GM19351 (cell line): Measurements from ENCODE around the gene BBC3.
A peak's percentile ranks its signal among the peaks of the same experiment; 100 is the strongest.

Experiments used
- ATAC-seq: cut with Tn5 transposase; IDR thresholded peaks from one replicate; pipeline ENCODE4 v1.9.1; 2021; ENCODE audit warnings: mild to moderate bottlenecking, moderate library complexity; ENCODE audit not compliant: unreplicated experiment

The BBC3 gene

GRCh38 chr19:47203254-47203653, 27.7 kb downstream of the BBC3 start:
- ATAC-seq: no peak

GRCh38 chr19:47200530-47200929, 30.5 kb downstream of the BBC3 start:
- no peak for ATAC-seq

DNA sequence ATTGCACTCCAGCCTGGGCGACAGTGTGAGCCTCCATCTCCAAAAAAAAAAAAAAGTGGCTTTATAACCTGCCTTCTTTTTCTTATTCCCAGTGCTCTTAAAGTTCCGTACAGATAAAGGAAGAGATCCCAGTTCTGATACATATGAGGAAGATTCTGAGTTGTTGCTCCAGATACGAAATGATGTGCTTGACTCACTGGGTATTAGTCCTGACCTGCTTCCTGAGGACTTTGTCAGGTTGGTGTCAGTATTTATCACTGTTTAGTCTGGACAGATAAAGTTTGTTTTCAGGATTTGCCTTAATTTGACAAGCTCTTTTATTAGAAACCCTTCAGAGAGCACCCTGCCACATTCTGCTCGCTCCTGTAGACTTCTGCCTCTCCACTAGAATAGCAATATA, 33.9 kb downstream of the BBC3 start:
- ATAC-seq: no peak

- ATAC-seq: no peak
These were observed 35.6 kb downstream of the BBC3 start for GRCh38 chr19:47195434-47195833.

- ATAC-seq: no peak
These were observed 40.8 kb downstream of the BBC3 start for GRCh38 chr19:47190167-47190727.

DNA sequence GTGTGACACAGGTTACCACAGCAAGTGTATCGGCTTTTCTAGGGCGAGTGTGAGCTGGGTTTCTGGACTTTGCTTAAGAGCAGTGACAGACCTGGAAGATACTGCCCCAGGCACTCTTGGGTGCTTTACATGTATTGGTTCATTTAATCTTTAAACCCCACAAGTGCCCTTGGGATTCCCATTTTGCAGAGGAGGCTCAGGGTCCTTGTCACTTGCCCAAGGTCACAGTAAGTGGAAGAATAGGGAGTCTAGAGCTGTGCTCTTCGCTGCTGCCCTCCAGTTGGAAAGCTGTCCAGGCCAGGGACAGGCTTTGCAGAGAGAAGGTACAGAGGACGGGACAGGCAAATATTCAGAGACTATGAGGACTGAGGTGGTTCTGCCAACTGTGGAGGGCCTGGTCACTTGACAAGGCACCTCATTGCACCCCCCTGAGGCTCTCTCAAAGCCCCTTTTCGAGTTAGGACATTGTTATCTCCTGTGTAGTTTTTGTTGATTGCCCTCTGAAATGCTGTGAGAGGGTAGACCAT, 42.4 kb downstream of the BBC3 start:
- no peak for ATAC-seq

DNA sequence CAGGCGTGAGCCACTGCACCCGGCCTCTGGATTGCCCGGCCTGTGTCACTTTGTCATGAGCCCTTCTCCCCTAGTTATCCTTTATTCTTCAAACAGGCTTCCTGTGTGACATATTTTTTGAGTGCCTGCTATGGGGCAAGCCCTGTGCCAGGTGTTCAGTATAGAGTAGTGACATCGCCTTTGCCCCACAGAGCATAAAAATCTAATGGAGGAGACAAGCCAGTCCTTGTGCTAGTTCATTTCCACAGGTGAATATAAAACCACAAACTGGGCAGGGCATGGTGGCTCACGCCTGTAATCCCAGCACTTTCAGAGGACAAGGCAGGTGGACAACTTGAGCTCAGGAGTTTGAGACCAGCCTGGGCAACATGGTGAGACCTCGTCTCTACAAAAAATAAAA, 43.2 kb downstream of the BBC3 start:
- no peak for ATAC-seq

DNA sequence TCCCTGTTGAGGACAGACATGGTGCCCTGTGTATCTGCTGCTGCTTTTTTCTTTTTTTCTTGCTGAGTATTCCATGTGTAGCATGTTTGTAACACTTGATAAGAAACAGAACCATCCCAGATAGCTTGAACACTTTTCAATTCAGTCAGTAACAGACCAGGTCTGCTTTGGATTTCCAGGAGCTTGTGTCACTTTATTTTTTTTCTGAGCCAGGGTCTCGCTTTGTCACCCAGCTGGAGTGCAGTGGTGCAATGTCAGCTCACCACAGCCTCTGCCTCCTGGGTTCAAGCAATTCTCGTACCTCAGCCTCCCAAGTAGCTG, 43.7 kb downstream of the BBC3 start:
- ATAC-seq: no peak

GRCh38 chr19:47186446-47187334, 44.3 kb downstream of the BBC3 start:
- peak; percentile 79 for ATAC-seq

DNA sequence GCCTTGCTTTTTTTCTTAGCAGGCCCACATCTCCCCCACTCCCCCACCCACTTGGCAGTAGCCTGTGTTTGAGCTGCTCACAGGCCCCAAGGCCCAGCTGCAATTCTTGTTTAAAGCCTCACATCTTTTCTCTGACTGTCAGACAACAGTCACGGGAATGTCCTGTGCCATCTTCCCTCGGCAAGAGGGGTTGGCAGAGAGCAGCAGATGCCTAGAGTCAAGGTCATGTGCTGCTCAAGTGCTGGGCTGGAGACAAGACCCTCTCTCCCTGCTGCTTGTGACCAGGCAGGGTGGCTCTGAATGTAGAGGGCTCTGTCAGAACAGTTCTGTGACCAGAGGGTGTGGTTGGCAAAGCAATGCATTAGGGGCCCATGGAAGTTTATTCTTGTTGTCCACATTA, 47.4 kb downstream of the BBC3 start:
- ATAC-seq: no peak

GRCh38 chr19:47179653-47180310, 51.2 kb downstream of the BBC3 start:
- no peak for ATAC-seq

- no peak for ATAC-seq
These were observed 54.3 kb downstream of the BBC3 start for GRCh38 chr19:47176627-47177090.

DNA sequence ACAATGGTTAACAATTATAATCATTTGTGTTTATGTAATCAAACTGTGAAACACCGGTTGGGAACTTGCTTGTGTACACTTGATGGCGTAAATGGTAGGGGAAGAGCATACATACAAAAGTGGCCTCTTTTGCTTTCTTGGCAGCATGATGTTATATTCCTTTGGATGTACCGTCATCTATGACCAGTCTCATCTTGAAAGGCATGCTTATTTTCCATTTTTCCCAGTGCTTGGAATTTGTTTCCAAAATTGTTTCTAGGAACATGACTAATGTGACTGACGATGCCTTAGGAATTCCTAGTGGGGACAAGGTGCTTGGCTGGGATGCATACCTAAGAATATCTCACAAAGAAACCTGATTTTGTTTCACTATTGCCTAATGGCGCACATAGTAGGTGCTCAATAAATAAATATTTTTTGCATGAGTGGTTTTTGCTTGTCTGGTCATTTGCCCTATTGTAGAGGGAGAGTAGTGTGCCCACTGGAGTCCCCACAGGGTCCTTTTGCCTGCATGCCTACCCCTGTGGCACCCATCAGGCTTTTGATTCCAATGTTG, 54.9 kb downstream of the BBC3 start:
- ATAC-seq: no peak

DNA sequence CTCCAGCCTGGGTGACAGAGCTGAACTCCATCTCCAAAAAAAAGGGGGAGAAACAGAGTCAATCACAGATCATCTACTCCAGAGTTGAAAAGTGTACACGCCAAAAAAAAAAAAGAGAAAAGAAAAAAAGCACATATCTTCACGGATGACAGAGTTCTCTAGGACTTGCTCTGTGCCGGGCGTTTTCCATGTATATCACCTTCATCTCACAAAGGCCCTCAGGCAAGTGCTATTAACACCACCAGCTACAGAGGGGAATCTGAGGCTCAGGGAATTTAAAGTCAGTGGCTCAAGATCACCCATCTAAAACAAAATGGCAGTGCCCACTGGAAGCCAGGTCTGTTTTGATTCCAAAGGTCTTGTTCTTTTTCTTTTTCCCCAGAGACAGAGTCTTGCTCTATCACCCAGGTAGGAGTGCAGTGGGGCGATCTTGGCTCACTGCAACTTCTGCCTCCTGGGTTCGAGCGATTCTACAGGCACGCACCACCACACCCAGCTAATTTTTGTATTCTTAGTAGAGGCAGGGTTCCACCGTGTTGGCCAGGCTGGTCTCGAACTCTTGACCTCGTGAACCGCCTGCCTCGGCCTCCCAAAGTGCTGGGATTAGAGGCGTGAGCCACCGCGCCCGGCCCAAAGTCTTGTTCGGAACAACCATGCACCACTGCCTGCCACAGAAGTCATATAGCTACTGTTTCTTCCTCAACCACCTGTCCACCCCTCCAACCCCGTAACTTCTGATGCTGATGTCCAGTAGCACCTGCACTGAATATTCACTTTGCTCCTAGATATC, 58.1 kb downstream of the BBC3 start:
- no peak for ATAC-seq
